ENCODE measurements around the gene CAMK2N1. TPM values are rescaled to one million over a fixed set of nuclear protein-coding genes. Genes with fewer than 3 reads are reported as not detected.
A peak's percentile ranks its signal among the peaks of the same experiment; 100 is the strongest.

The CAMK2N1 gene
- polyA plus RNA-seq, 3 donors: not detected

- intact Hi-C loops (cut with micrococcal nuclease): no loop called here
- Mint-ChIP-seq H3K27ac (no peak overlapping the region), H3K27me3 (ENCODE audit: low read depth in 3 of 3) (peaks cover 12 to 15% (median 13%) of the 10 kb centered on the region in 3 donors), H3K36me3 (no peaks in the 10 kb centered on the region), H3K4me1 (no peaks in the 10 kb centered on the region), H3K9me3 (peaks cover 0 to 5% (median 0%) of the 10 kb centered on the region in 7 donors), H3K4me3 (no peak overlapping the region)
- Histone ChIP-seq H3K4me2 (replicated peaks; ENCODE audit: extremely low read depth, low read length, poor library complexity, severe bottlenecking) (no peak overlapping the region), H3K36me3 (replicated peaks in 1 of 2; ENCODE audit: control insufficient read depth in 1 of 2, insufficient read depth in 2 of 2, low read length in 2 of 2) (no peaks in the 10 kb centered on the region), H4K20me1 (ENCODE audit: insufficient read depth, low read length) (no peaks in the 10 kb centered on the region), H3K79me2 (ENCODE audit: insufficient read depth, low read length) (no peaks in the 10 kb centered on the region), H3K9me3 (replicated peaks in 1 of 2; ENCODE audit: control insufficient read depth in 1 of 2, insufficient read depth in 1 of 2, low read length in 2 of 2) (peaks cover 0 to 7% of the 10 kb centered on the region in 2 donors), H2AFZ (ENCODE audit: insufficient read depth, low read depth, low read length, poor library complexity, severe bottlenecking) (no peak overlapping the region), H3K4me1 (ENCODE audit: control insufficient read depth in 1 of 2, insufficient read depth in 2 of 2, low read length in 2 of 2) (no peaks in the 10 kb centered on the region), H3K4me3 (replicated peaks in 1 of 3; ENCODE audit: low read depth in 2 of 3, low read length in 3 of 3) (no peak overlapping the region), H3K9ac (ENCODE audit: insufficient read depth, low read length, poor library complexity, severe bottlenecking) (no peak overlapping the region), H3K27me3 (ENCODE audit: control insufficient read depth in 2 of 2, insufficient read depth in 2 of 2, low read length in 2 of 2) (no peaks in the 10 kb centered on the region), H3K27ac (ENCODE audit: low read depth in 1 of 2, low read length in 2 of 2) (no peak overlapping the region)
- WGBS (ENCODE audit: insufficient coverage): 94% methylated on average over 2 of the region's 3 CpGs
- no peak for DNase-seq
- TF ChIP-seq CTCF (IDR thresholded peaks at IDR 0.05): no peak
Observed at GRCh38 chr1:20462397-20462796, 23.6 kb downstream of the CAMK2N1 start.

- peak overlapping the region in 1 of 2 donors; percentile 6 for H3K4me3 Mint-ChIP-seq
- Histone ChIP-seq H3K9me3 (replicated peaks in 1 of 2; ENCODE audit: control insufficient read depth in 1 of 2, insufficient read depth in 1 of 2, low read length in 2 of 2) (peaks cover 0 to 7% of the 10 kb centered on the region in 2 donors), H3K4me2 (replicated peaks; ENCODE audit: extremely low read depth, low read length, poor library complexity, severe bottlenecking) (no peak overlapping the region), H3K9ac (ENCODE audit: insufficient read depth, low read length, poor library complexity, severe bottlenecking) (no peak overlapping the region), H4K20me1 (ENCODE audit: insufficient read depth, low read length) (no peaks in the 10 kb centered on the region), H3K4me1 (ENCODE audit: control insufficient read depth in 1 of 2, insufficient read depth in 2 of 2, low read length in 2 of 2) (no peaks in the 10 kb centered on the region), H3K27me3 (ENCODE audit: control insufficient read depth in 2 of 2, insufficient read depth in 2 of 2, low read length in 2 of 2) (no peaks in the 10 kb centered on the region), H3K36me3 (replicated peaks in 1 of 2; ENCODE audit: control insufficient read depth in 1 of 2, insufficient read depth in 2 of 2, low read length in 2 of 2) (no peaks in the 10 kb centered on the region), H3K79me2 (ENCODE audit: insufficient read depth, low read length) (no peaks in the 10 kb centered on the region), H2AFZ (ENCODE audit: insufficient read depth, low read depth, low read length, poor library complexity, severe bottlenecking) (no peak overlapping the region), H3K27ac (ENCODE audit: low read depth in 1 of 2, low read length in 2 of 2) (no peak overlapping the region), H3K4me3 (replicated peaks in 1 of 3; ENCODE audit: low read depth in 2 of 3, low read length in 3 of 3) (no peak overlapping the region)
- no peak for DNase-seq
- intact Hi-C loops (cut with micrococcal nuclease): no loop called here
- peaks cover 1 to 9% (median 6%) of the 10 kb centered on the region in 3 donors for H3K27me3 Mint-ChIP-seq (ENCODE audit: low read depth in 3 of 3)
- no peak overlapping the region for H3K27ac Mint-ChIP-seq
- no peaks in the 10 kb centered on the region for H3K36me3 Mint-ChIP-seq
- peaks cover 0 to 5% (median 0%) of the 10 kb centered on the region in 7 donors for H3K9me3 Mint-ChIP-seq
- no peaks in the 10 kb centered on the region for H3K4me1 Mint-ChIP-seq
- TF ChIP-seq CTCF (IDR thresholded peaks at IDR 0.05): no peak
- WGBS (ENCODE audit: insufficient coverage): 94% methylated on average over 2 of the region's 2 CpGs
Observed at GRCh38 chr1:20458717-20459116, 27.3 kb downstream of the CAMK2N1 start.

Measured in CD14-positive monocyte (primary cell).